ENCODE data around the gene SDSL. TPM values are rescaled to one million over a fixed set of nuclear protein-coding genes. Genes with fewer than 3 reads are reported as not detected.

The SDSL gene
- total and polyA plus RNA-seq, 2 experiments from 2014 or later, result not detected

DNA sequence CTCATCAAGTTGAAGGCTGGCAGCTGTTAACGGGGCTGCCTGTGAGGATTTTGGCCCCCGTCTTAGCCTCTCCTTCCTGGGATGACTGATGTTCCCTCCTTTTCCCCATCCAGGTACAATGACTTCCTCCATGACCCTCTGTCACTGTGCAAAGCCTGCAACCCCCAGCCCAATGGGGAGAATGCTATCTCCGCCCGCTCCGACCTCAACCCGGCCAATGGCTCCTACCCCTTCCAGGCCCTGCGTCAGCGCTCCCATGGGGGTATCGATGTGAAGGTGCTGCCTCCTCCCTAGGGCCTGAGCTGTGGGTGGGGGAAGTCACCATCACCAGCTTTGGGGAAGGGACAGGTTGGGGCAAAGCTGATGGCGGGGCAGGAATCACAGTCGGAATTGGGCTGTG, 34.5 kb upstream of the SDSL start (continued):
- TF ChIP-seq, protein P1, sequence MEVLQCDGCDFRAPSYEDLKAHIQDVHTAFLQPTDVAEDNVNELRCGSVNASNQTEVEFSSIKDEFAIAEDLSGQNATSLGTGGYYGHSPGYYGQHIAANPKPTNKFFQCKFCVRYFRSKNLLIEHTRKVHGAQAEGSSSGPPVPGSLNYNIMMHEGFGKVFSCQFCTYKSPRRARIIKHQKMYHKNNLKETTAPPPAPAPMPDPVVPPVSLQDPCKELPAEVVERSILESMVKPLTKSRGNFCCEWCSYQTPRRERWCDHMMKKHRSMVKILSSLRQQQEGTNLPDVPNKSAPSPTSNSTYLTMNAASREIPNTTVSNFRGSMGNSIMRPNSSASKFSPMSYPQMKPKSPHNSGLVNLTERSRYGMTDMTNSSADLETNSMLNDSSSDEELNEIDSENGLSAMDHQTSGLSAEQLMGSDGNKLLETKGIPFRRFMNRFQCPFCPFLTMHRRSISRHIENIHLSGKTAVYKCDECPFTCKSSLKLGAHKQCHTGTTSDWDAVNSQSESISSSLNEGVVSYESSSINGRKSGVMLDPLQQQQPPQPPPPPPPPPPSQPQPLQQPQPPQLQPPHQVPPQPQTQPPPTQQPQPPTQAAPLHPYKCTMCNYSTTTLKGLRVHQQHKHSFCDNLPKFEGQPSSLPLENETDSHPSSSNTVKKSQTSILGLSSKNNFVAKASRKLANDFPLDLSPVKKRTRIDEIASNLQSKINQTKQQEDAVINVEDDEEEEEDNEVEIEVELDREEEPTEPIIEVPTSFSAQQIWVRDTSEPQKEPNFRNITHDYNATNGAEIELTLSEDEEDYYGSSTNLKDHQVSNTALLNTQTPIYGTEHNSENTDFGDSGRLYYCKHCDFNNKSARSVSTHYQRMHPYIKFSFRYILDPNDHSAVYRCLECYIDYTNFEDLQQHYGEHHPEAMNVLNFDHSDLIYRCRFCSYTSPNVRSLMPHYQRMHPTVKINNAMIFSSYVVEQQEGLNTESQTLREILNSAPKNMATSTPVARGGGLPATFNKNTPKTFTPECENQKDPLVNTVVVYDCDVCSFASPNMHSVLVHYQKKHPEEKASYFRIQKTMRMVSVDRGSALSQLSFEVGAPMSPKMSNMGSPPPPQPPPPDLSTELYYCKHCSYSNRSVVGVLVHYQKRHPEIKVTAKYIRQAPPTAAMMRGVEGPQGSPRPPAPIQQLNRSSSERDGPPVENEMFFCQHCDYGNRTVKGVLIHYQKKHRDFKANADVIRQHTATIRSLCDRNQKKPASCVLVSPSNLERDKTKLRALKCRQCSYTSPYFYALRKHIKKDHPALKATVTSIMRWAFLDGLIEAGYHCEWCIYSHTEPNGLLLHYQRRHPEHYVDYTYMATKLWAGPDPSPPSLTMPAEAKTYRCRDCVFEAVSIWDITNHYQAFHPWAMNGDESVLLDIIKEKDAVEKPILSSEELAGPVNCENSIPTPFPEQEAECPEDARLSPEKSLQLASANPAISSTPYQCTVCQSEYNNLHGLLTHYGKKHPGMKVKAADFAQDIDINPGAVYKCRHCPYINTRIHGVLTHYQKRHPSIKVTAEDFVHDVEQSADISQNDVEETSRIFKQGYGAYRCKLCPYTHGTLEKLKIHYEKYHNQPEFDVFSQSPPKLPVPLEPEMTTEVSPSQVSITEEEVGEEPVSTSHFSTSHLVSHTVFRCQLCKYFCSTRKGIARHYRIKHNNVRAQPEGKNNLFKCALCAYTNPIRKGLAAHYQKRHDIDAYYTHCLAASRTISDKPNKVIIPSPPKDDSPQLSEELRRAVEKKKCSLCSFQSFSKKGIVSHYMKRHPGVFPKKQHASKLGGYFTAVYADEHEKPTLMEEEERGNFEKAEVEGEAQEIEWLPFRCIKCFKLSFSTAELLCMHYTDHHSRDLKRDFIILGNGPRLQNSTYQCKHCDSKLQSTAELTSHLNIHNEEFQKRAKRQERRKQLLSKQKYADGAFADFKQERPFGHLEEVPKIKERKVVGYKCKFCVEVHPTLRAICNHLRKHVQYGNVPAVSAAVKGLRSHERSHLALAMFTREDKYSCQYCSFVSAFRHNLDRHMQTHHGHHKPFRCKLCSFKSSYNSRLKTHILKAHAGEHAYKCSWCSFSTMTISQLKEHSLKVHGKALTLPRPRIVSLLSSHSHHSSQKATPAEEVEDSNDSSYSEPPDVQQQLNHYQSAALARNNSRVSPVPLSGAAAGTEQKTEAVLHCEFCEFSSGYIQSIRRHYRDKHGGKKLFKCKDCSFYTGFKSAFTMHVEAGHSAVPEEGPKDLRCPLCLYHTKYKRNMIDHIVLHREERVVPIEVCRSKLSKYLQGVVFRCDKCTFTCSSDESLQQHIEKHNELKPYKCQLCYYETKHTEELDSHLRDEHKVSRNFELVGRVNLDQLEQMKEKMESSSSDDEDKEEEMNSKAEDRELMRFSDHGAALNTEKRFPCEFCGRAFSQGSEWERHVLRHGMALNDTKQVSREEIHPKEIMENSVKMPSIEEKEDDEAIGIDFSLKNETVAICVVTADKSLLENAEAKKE (CRISPR knock-in tag; IDR thresholded peaks at IDR 0.05), result no peak
- TF ChIP-seq CREB1 (CRISPR knock-in tag; IDR thresholded peaks at IDR 0.05; ENCODE audit: low read depth) (no peak), STAT1 (IDR thresholded peaks at IDR 0.05; ENCODE audit: unreplicated experiment) (no peak), ZNF114 (CRISPR knock-in tag; IDR thresholded peaks at IDR 0.05) (no peak), JUNB (IDR thresholded peaks at IDR 0.05; ENCODE audit: unreplicated experiment) (no peak), EZH2phosphoT487 (IDR thresholded peaks at IDR 0.05; ENCODE audit: unreplicated experiment) (no peak), NANOG (IDR thresholded peaks at IDR 0.05; ENCODE audit: borderline replicate concordance) (no peak)
- TF ChIP-seq, protein P2, sequence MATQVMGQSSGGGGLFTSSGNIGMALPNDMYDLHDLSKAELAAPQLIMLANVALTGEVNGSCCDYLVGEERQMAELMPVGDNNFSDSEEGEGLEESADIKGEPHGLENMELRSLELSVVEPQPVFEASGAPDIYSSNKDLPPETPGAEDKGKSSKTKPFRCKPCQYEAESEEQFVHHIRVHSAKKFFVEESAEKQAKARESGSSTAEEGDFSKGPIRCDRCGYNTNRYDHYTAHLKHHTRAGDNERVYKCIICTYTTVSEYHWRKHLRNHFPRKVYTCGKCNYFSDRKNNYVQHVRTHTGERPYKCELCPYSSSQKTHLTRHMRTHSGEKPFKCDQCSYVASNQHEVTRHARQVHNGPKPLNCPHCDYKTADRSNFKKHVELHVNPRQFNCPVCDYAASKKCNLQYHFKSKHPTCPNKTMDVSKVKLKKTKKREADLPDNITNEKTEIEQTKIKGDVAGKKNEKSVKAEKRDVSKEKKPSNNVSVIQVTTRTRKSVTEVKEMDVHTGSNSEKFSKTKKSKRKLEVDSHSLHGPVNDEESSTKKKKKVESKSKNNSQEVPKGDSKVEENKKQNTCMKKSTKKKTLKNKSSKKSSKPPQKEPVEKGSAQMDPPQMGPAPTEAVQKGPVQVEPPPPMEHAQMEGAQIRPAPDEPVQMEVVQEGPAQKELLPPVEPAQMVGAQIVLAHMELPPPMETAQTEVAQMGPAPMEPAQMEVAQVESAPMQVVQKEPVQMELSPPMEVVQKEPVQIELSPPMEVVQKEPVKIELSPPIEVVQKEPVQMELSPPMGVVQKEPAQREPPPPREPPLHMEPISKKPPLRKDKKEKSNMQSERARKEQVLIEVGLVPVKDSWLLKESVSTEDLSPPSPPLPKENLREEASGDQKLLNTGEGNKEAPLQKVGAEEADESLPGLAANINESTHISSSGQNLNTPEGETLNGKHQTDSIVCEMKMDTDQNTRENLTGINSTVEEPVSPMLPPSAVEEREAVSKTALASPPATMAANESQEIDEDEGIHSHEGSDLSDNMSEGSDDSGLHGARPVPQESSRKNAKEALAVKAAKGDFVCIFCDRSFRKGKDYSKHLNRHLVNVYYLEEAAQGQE (IDR thresholded peaks at IDR 0.05; ENCODE audit: unreplicated experiment), result no peak
- TF ChIP-seq, protein P3, sequence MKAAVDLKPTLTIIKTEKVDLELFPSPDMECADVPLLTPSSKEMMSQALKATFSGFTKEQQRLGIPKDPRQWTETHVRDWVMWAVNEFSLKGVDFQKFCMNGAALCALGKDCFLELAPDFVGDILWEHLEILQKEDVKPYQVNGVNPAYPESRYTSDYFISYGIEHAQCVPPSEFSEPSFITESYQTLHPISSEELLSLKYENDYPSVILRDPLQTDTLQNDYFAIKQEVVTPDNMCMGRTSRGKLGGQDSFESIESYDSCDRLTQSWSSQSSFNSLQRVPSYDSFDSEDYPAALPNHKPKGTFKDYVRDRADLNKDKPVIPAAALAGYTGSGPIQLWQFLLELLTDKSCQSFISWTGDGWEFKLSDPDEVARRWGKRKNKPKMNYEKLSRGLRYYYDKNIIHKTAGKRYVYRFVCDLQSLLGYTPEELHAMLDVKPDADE (IDR thresholded peaks at IDR 0.05), result no peak
- TF ChIP-seq, protein P4, sequence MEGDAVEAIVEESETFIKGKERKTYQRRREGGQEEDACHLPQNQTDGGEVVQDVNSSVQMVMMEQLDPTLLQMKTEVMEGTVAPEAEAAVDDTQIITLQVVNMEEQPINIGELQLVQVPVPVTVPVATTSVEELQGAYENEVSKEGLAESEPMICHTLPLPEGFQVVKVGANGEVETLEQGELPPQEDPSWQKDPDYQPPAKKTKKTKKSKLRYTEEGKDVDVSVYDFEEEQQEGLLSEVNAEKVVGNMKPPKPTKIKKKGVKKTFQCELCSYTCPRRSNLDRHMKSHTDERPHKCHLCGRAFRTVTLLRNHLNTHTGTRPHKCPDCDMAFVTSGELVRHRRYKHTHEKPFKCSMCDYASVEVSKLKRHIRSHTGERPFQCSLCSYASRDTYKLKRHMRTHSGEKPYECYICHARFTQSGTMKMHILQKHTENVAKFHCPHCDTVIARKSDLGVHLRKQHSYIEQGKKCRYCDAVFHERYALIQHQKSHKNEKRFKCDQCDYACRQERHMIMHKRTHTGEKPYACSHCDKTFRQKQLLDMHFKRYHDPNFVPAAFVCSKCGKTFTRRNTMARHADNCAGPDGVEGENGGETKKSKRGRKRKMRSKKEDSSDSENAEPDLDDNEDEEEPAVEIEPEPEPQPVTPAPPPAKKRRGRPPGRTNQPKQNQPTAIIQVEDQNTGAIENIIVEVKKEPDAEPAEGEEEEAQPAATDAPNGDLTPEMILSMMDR (conservative IDR thresholded peaks at IDR 0.05; ENCODE audit: low read depth in 2 of 2), result no peak

All from GM23338 (cell line).